Measurements from ENCODE around the gene PVALB. TPM values are rescaled to one million over a fixed set of nuclear protein-coding genes. Genes with fewer than 3 reads are reported as not detected.

Gene PVALB
- total RNA-seq, 1 experiment from 2014 or later = not detected

DNA sequence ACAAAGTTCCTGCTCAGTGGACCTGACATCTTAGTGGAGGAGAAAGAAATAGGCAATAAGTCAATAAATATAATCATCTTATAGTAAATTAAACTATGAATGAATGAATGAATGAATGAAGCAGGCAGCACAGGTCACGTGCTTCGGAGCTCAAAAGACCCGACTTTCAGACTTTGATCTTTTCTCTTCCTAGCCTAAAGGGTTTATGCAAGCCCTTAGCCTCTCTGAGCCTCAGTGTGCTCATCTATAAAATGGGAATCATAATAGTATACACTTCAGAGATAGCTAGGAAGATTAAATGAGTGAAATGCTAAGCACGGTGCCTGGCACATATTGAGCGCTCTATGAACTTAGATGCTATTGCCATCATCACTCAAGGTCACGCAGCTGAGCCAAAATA, 7.5 kb downstream of the PVALB start:
- CTCF ChIA-PET = no interaction called here

More for the DNA sequence above, 7.5 kb downstream of the PVALB start:
- no peak overlapping the region for H2AFZ ChIP-seq (ENCODE audit: low read depth, low read length, poor library complexity, severe bottlenecking)
- intact Hi-C loops (cut with micrococcal nuclease) = no loop called here
- H3K27ac ChIP-seq (ENCODE audit: low read depth, low read length) = no peak overlapping the region
- H3K79me2 ChIP-seq (ENCODE audit: insufficient read depth, low read length) = no peaks in the 10 kb centered on the region
- peaks cover 23% of the 10 kb centered on the region; the same call in 1 of the 2 replicates for H3K27me3 ChIP-seq (ENCODE audit: insufficient read depth, low read length)
- no peak overlapping the region for H3K9ac ChIP-seq (ENCODE audit: low read length)
- H3K4me3 ChIP-seq (replicated peaks in 1 of 2; ENCODE audit: low read depth in 1 of 2, low read length in 2 of 2) = no peak overlapping the region
- H3K4me1 ChIP-seq (ENCODE audit: control insufficient read depth in 1 of 2, insufficient read depth in 2 of 2, low read length in 2 of 2) = no peaks in the 10 kb centered on the region
- RAD21 ChIA-PET (ENCODE audit: low non-redundant PET in 1 of 2, low total read pairs in 2 of 2, uncharacterized antibody in 2 of 2, unreplicated experiment in 2 of 2) = no interaction called here
- no TSS peak for BruUV-seq (replicated peaks)
- H3K9me2 ChIP-seq (ENCODE audit: insufficient read depth) = no peaks in the 10 kb centered on the region
- H4K20me1 ChIP-seq (ENCODE audit: insufficient read depth) = no peaks in the 10 kb centered on the region
- no peak overlapping the region for H3K4me2 ChIP-seq (ENCODE audit: low read length)
- no peak for ATAC-seq
- TF ChIP-seq YY1 (IDR thresholded peaks at IDR 0.05; ENCODE audit: extremely low read depth, insufficient replicate concordance, low read depth, low read length) = no peak
- no peak for TF ChIP-seq FOSL1 (IDR thresholded peaks at IDR 0.05; ENCODE audit: low read depth)
- no peak for TF ChIP-seq CBX3 (IDR thresholded peaks at IDR 0.05; ENCODE audit: low read depth)
- TF ChIP-seq ZFX (IDR thresholded peaks at IDR 0.05) = no peak
- TF ChIP-seq EZH2 (IDR thresholded peaks at IDR 0.05) = no peak
- no peak for TF ChIP-seq SRF (IDR thresholded peaks at IDR 0.05; ENCODE audit: low read depth)
- no peak for TF ChIP-seq SP1 (IDR thresholded peaks at IDR 0.05; ENCODE audit: low read depth)
- TF ChIP-seq RAD21 (IDR thresholded peaks at IDR 0.05; ENCODE audit: low read depth) = no peak
- TF ChIP-seq, protein P1, sequence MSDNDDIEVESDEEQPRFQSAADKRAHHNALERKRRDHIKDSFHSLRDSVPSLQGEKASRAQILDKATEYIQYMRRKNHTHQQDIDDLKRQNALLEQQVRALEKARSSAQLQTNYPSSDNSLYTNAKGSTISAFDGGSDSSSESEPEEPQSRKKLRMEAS (IDR thresholded peaks at IDR 0.05) = no peak
- no peak for TF ChIP-seq EZH2phosphoT487 (IDR thresholded peaks at IDR 0.05; ENCODE audit: borderline replicate concordance)
- no peak for TF ChIP-seq ZNF274 (IDR thresholded peaks at IDR 0.05; ENCODE audit: low read depth, low read length)
- TF ChIP-seq, protein P2, sequence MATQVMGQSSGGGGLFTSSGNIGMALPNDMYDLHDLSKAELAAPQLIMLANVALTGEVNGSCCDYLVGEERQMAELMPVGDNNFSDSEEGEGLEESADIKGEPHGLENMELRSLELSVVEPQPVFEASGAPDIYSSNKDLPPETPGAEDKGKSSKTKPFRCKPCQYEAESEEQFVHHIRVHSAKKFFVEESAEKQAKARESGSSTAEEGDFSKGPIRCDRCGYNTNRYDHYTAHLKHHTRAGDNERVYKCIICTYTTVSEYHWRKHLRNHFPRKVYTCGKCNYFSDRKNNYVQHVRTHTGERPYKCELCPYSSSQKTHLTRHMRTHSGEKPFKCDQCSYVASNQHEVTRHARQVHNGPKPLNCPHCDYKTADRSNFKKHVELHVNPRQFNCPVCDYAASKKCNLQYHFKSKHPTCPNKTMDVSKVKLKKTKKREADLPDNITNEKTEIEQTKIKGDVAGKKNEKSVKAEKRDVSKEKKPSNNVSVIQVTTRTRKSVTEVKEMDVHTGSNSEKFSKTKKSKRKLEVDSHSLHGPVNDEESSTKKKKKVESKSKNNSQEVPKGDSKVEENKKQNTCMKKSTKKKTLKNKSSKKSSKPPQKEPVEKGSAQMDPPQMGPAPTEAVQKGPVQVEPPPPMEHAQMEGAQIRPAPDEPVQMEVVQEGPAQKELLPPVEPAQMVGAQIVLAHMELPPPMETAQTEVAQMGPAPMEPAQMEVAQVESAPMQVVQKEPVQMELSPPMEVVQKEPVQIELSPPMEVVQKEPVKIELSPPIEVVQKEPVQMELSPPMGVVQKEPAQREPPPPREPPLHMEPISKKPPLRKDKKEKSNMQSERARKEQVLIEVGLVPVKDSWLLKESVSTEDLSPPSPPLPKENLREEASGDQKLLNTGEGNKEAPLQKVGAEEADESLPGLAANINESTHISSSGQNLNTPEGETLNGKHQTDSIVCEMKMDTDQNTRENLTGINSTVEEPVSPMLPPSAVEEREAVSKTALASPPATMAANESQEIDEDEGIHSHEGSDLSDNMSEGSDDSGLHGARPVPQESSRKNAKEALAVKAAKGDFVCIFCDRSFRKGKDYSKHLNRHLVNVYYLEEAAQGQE (IDR thresholded peaks at IDR 0.05; ENCODE audit: low read depth) = no peak
- H3K36me3 ChIP-seq (ENCODE audit: control insufficient read depth in 1 of 2, insufficient read depth in 2 of 2, low read length in 2 of 2) = no peaks in the 10 kb centered on the region
- POLR2A ChIA-PET = no interaction called here
- DNase-seq (ENCODE audit: low read depth, low spot score) = no peak
- H3K9me3 ChIP-seq (ENCODE audit: control insufficient read depth in 1 of 2, insufficient read depth in 1 of 2, low read depth in 1 of 2, low read length in 2 of 2) = no peaks in the 10 kb centered on the region

Data from HCT116 (cell line).